Liver (tissue), 3 donors: ENCODE measurements around the gene LPP.

Experiments used
- EGR1 ChIP-seq, 2 donors: IDR thresholded peaks; 2 replicates each; pipeline ENCODE4 v1.6.1; 2016 to 2018; ENCODE audit warnings: antibody characterized with exemption in 2 of 2, low read depth in 2 of 2
- GABPA ChIP-seq, 2 donors: IDR thresholded peaks in 1 of 2; conservative IDR thresholded peaks in 1 of 2; 2 replicates each; pipeline ENCODE4 v1.6.1; 2016; ENCODE audit warnings: antibody characterized with exemption in 2 of 2, mild to moderate bottlenecking in 1 of 2, moderate library complexity in 1 of 2
- MAX ChIP-seq: IDR thresholded peaks from 2 replicates; pipeline ENCODE4 v1.6.1; 2016; ENCODE audit warnings: antibody characterized with exemption
- NR2F2 ChIP-seq: IDR thresholded peaks from 2 replicates; pipeline ENCODE4 v1.6.1; 2016; ENCODE audit warnings: antibody characterized with exemption
- RAD21 ChIP-seq, 2 donors: IDR thresholded peaks; 2 replicates each; pipeline ENCODE4 v1.6.1; 2016; ENCODE audit warnings: antibody characterized with exemption in 2 of 2, mild to moderate bottlenecking in 2 of 2
- YY1 ChIP-seq: IDR thresholded peaks from 2 replicates; pipeline ENCODE4 v1.6.1; 2016; ENCODE audit warnings: antibody characterized with exemption, mild to moderate bottlenecking
- TF ChIP-seq, protein P1 (sequence below): fragments of 150-350 bp; IDR thresholded peaks from 2 replicates; pipeline ENCODE4 v1.5.1; 2017; ENCODE audit warnings: improper control_type of control experiment, low read depth, low read length; ENCODE audit not compliant: missing input control
- TF ChIP-seq, protein P2 (sequence below): IDR thresholded peaks from 2 replicates; pipeline ENCODE4 v1.6.1; 2016; ENCODE audit warnings: antibody characterized with exemption, mild to moderate bottlenecking
- donor health status: healthy.
- donor health status: healthy.

DNA sequence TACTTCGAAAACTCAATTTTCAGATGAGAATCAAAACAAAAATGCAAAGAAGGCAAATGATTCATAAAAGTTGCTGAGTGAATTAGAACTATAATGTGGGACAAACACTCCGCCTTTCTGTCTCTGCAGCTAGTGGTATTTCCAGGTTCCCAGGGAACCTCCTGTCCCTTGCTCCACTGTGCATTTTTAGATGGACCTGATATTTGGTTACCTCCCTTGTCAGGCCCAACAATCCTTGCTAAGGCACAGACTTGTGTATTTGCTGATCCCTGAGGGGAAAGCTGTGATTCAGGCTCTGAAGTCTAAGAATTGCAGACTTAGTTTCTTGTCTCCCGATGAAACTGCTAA, 162.7 kb downstream of the LPP start:
- TF ChIP-seq, protein P1, sequence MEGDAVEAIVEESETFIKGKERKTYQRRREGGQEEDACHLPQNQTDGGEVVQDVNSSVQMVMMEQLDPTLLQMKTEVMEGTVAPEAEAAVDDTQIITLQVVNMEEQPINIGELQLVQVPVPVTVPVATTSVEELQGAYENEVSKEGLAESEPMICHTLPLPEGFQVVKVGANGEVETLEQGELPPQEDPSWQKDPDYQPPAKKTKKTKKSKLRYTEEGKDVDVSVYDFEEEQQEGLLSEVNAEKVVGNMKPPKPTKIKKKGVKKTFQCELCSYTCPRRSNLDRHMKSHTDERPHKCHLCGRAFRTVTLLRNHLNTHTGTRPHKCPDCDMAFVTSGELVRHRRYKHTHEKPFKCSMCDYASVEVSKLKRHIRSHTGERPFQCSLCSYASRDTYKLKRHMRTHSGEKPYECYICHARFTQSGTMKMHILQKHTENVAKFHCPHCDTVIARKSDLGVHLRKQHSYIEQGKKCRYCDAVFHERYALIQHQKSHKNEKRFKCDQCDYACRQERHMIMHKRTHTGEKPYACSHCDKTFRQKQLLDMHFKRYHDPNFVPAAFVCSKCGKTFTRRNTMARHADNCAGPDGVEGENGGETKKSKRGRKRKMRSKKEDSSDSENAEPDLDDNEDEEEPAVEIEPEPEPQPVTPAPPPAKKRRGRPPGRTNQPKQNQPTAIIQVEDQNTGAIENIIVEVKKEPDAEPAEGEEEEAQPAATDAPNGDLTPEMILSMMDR: no peak
- TF ChIP-seq, protein P2, sequence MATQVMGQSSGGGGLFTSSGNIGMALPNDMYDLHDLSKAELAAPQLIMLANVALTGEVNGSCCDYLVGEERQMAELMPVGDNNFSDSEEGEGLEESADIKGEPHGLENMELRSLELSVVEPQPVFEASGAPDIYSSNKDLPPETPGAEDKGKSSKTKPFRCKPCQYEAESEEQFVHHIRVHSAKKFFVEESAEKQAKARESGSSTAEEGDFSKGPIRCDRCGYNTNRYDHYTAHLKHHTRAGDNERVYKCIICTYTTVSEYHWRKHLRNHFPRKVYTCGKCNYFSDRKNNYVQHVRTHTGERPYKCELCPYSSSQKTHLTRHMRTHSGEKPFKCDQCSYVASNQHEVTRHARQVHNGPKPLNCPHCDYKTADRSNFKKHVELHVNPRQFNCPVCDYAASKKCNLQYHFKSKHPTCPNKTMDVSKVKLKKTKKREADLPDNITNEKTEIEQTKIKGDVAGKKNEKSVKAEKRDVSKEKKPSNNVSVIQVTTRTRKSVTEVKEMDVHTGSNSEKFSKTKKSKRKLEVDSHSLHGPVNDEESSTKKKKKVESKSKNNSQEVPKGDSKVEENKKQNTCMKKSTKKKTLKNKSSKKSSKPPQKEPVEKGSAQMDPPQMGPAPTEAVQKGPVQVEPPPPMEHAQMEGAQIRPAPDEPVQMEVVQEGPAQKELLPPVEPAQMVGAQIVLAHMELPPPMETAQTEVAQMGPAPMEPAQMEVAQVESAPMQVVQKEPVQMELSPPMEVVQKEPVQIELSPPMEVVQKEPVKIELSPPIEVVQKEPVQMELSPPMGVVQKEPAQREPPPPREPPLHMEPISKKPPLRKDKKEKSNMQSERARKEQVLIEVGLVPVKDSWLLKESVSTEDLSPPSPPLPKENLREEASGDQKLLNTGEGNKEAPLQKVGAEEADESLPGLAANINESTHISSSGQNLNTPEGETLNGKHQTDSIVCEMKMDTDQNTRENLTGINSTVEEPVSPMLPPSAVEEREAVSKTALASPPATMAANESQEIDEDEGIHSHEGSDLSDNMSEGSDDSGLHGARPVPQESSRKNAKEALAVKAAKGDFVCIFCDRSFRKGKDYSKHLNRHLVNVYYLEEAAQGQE: no peak
- TF ChIP-seq RAD21 (IDR thresholded peaks at IDR 0.05): no peak
- TF ChIP-seq GABPA (IDR thresholded peaks at IDR 0.05 in 1 of 2, conservative IDR thresholded peaks at IDR 0.05 in 1 of 2): no peak
- TF ChIP-seq YY1: no peak
- no peak for TF ChIP-seq EGR1 (IDR thresholded peaks at IDR 0.05; ENCODE audit: low read depth in 2 of 2)
- TF ChIP-seq NR2F2: no peak
- no peak for TF ChIP-seq MAX
